Thoracic aorta (tissue), 2 donors: ENCODE data around the gene FEM1B. TPM values are rescaled to one million over a fixed set of nuclear protein-coding genes. Genes with fewer than 3 reads are reported as not detected.

Experiments used
- ATAC-seq: fragments of 150-250 bp; one replicate; pipeline ENCODE4 v1.8.0; 2017; ENCODE audit warnings: low read depth; ENCODE audit not compliant: insufficient number of reproducible peaks, low FRiP score
- DNase-seq: peaks from one replicate; pipeline ENCODE4 v3.0.0-alpha.2; 2020; ENCODE audit warnings: low spot score
- H3K27ac ChIP-seq, 2 donors: fragments of 200-600 bp; sonication (generic); 1 replicate in 1 of 2; 2 replicates in 1 of 2; pipeline ENCODE4 v1.5.1; 2016; ENCODE audit warnings: mild to moderate bottlenecking in 2 of 2, moderate library complexity in 2 of 2
- H3K27me3 ChIP-seq: fragments of 200-600 bp; sonication (generic); replicated peaks from 2 replicates; pipeline ENCODE4 v1.6.0; 2016; ENCODE audit warnings: mild to moderate bottlenecking; ENCODE audit not compliant: insufficient read depth
- H3K36me3 ChIP-seq: fragments of 200-600 bp; sonication (generic); one replicate; pipeline ENCODE4 v1.5.1; 2016
- H3K4me1 ChIP-seq, 2 donors: fragments of 200-600 bp; sonication (generic); 1 replicate in 1 of 2; 2 replicates in 1 of 2; pipeline versions ENCODE4 v1.5.1 to v1.6.0; 2016; ENCODE audit warnings: low read depth in 2 of 2, mild to moderate bottlenecking in 1 of 2; ENCODE audit not compliant: control insufficient read depth in 1 of 2
- H3K4me3 ChIP-seq: fragments of 200-600 bp; sonication (generic); 2 replicates; pipeline ENCODE4 v1.5.1; 2016; ENCODE audit warnings: mild to moderate bottlenecking
- H3K9me3 ChIP-seq: fragments of 200-600 bp; sonication (generic); 2 replicates; pipeline ENCODE4 v1.5.1; 2016
- total RNA-seq, 2 donors: library from RNA; depleted of rRNA; stranded (reverse); fragments of >200 nt; gene quantifications; one replicate each; pipeline versions ENCODE4 v1.1.0 to v1.2.3, GENCODE V29; 2016
- TF ChIP-seq, protein P1 (sequence below): fragments of 200-600 bp; sonication (generic); IDR thresholded peaks from one replicate; pipeline ENCODE4 v1.5.1; 2019; ENCODE audit warnings: antibody characterized with exemption

Gene FEM1B
- total RNA-seq, 2 donors from 2014 or later: 31.1 to 56.2 TPM

DNA sequence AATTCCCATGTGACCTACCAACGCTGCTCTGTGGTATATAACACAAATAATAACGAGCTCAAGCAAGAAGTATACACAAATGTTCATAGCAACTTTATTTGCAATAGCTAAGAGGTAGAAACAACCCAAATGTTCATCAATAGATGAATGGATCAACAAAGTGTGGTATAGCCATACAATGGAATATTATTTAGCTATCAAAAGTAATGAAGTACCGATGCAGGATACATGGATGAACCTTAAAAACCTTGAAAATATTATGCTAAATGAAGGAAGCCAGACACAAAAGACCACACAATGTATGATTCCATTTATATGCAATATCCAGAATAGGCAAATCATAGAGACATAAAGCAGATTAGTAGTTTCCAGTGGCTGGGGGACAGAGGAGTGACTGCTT, 15.6 kb upstream of the FEM1B start:
- DNase-seq (no peak), ATAC-seq (no peak)
- H3K27me3 ChIP-seq: no peaks in the 10 kb centered on the region
- TF ChIP-seq, protein P1, sequence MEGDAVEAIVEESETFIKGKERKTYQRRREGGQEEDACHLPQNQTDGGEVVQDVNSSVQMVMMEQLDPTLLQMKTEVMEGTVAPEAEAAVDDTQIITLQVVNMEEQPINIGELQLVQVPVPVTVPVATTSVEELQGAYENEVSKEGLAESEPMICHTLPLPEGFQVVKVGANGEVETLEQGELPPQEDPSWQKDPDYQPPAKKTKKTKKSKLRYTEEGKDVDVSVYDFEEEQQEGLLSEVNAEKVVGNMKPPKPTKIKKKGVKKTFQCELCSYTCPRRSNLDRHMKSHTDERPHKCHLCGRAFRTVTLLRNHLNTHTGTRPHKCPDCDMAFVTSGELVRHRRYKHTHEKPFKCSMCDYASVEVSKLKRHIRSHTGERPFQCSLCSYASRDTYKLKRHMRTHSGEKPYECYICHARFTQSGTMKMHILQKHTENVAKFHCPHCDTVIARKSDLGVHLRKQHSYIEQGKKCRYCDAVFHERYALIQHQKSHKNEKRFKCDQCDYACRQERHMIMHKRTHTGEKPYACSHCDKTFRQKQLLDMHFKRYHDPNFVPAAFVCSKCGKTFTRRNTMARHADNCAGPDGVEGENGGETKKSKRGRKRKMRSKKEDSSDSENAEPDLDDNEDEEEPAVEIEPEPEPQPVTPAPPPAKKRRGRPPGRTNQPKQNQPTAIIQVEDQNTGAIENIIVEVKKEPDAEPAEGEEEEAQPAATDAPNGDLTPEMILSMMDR: no peak
- H3K27ac ChIP-seq: no peak overlapping the region
- no peaks in the 10 kb centered on the region for H3K9me3 ChIP-seq
- peaks cover 0 to 4% of the 10 kb centered on the region in 2 donors for H3K4me1 ChIP-seq
- H3K36me3 ChIP-seq: no peaks in the 10 kb centered on the region
- H3K4me3 ChIP-seq: no peak overlapping the region

- Histone ChIP-seq H3K9me3 (no peaks in the 10 kb centered on the region), H3K27ac (no peak overlapping the region), H3K4me3 (no peak overlapping the region), H3K27me3 (no peaks in the 10 kb centered on the region), H3K4me1 (no peaks in the 10 kb centered on the region), H3K36me3 (no peaks in the 10 kb centered on the region)
- TF ChIP-seq, protein P1: no peak
- ATAC-seq: no peak
- DNase-seq: no peak
These were observed 14.8 kb upstream of the FEM1B start for GRCh38 chr15:68262514-68263356.

GRCh38 chr15:68264282-68264681, 13.3 kb upstream of the FEM1B start:
- Histone ChIP-seq H3K9me3 (no peaks in the 10 kb centered on the region), H3K27me3 (no peaks in the 10 kb centered on the region), H3K4me3 (no peak overlapping the region), H3K27ac (no peak overlapping the region), H3K36me3 (no peaks in the 10 kb centered on the region), H3K4me1 (no peaks in the 10 kb centered on the region)
- DNase-seq: no peak
- no peak for ATAC-seq
- TF ChIP-seq, protein P1: no peak

GRCh38 chr15:68265081-68265480, 12.5 kb upstream of the FEM1B start:
- ATAC-seq (no peak), DNase-seq (no peak)
- Histone ChIP-seq H3K27me3 (no peaks in the 10 kb centered on the region), H3K4me1 (no peaks in the 10 kb centered on the region), H3K9me3 (no peaks in the 10 kb centered on the region), H3K4me3 (no peak overlapping the region), H3K36me3 (no peaks in the 10 kb centered on the region), H3K27ac (no peak overlapping the region)
- TF ChIP-seq, protein P1: no peak

DNA sequence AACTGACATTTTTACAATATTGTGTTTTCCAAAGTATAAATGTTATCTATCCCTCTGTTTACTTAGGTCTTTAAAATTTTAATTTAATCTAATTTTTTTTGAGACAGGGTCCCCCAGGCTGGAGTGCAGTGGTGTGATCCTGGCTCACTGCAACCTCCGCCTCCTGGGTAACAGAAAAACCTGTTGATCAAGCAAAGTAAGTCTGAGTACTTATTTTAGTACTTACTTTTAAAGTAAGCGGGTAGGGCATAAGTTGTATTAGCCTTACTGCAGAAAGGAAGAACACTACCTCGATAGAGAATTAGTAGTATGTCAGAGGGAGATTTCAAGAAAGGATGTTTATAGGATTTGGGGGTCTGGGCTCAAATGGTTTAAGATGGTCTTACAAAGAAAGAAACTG, 11.9 kb upstream of the FEM1B start:
- Histone ChIP-seq H3K4me3 (no peak overlapping the region), H3K27me3 (no peaks in the 10 kb centered on the region), H3K4me1 (peaks cover 0 to 2% of the 10 kb centered on the region in 2 donors), H3K36me3 (no peaks in the 10 kb centered on the region), H3K9me3 (no peaks in the 10 kb centered on the region), H3K27ac (no peak overlapping the region)
- ATAC-seq (no peak), DNase-seq (no peak)
- TF ChIP-seq, protein P1: no peak
